ENCODE measurements around the gene FNDC3B. TPM values are rescaled to one million over a fixed set of nuclear protein-coding genes. Genes with fewer than 3 reads are reported as not detected.

FNDC3B gene
- total RNA-seq, 2 donors from 2014 or later = 57.6 to 69.3 TPM

- H3K27me3 ChIP-seq = no peaks in the 10 kb centered on the region
- H3K36me3 ChIP-seq = no peaks in the 10 kb centered on the region
- no peaks in the 10 kb centered on the region for H3K9me3 ChIP-seq
- no peak for DNase-seq (ENCODE audit: low spot score)
- TF ChIP-seq CTCF (IDR thresholded peaks at IDR 0.05) = no peak
- no peak overlapping the region for H3K27ac ChIP-seq
- no peak overlapping the region for H3K4me3 ChIP-seq
- H3K4me1 ChIP-seq = peaks cover 0 to 38% of the 10 kb centered on the region in 2 donors
Observed at GRCh38 chr3:172185907-172186306, 146.5 kb downstream of the FNDC3B start.

- H3K27ac ChIP-seq = no peak overlapping the region
- no peak for DNase-seq (ENCODE audit: low spot score)
- peaks cover 0 to 34% of the 10 kb centered on the region in 2 donors for H3K4me1 ChIP-seq
Observed at GRCh38 chr3:172186607-172187006, 147.2 kb downstream of the FNDC3B start.

GRCh38 chr3:172187511-172187910 is 148.1 kb downstream of the FNDC3B start:
- Histone ChIP-seq H3K9me3 (no peaks in the 10 kb centered on the region), H3K4me3 (no peak overlapping the region), H3K36me3 (no peaks in the 10 kb centered on the region), H3K4me1 (peaks cover 0 to 25% of the 10 kb centered on the region in 2 donors), H3K27ac (no peak overlapping the region), H3K27me3 (no peaks in the 10 kb centered on the region)
- TF ChIP-seq CTCF (IDR thresholded peaks at IDR 0.05) = no peak
- no peak for DNase-seq (ENCODE audit: low spot score)

More at GRCh38 chr3:172186607-172187006, 147.2 kb downstream of the FNDC3B start:
- Histone ChIP-seq H3K36me3 (no peaks in the 10 kb centered on the region), H3K27me3 (no peaks in the 10 kb centered on the region), H3K9me3 (no peaks in the 10 kb centered on the region), H3K4me3 (no peak overlapping the region)
- TF ChIP-seq CTCF (IDR thresholded peaks at IDR 0.05) = no peak

GRCh38 chr3:172188511-172188910 is 149.1 kb downstream of the FNDC3B start:
- Histone ChIP-seq H3K27ac (no peak overlapping the region), H3K36me3 (no peaks in the 10 kb centered on the region), H3K9me3 (no peaks in the 10 kb centered on the region), H3K27me3 (no peaks in the 10 kb centered on the region), H3K4me1 (peaks cover 0 to 19% of the 10 kb centered on the region in 2 donors), H3K4me3 (no peak overlapping the region)
- TF ChIP-seq CTCF (IDR thresholded peaks at IDR 0.05) = no peak
- no peak for DNase-seq (ENCODE audit: low spot score)

GRCh38 chr3:172189213-172189612 is 149.8 kb downstream of the FNDC3B start:
- Histone ChIP-seq H3K9me3 (no peaks in the 10 kb centered on the region), H3K4me3 (no peak overlapping the region), H3K4me1 (peaks cover 0 to 15% of the 10 kb centered on the region in 2 donors), H3K36me3 (no peaks in the 10 kb centered on the region), H3K27ac (no peak overlapping the region), H3K27me3 (no peaks in the 10 kb centered on the region)
- DNase-seq (ENCODE audit: low spot score) = no peak
- TF ChIP-seq CTCF (IDR thresholded peaks at IDR 0.05) = no peak

- Histone ChIP-seq H3K4me1 (peaks cover 0 to 16% of the 10 kb centered on the region in 2 donors), H3K9me3 (no peaks in the 10 kb centered on the region)
- no peak for DNase-seq (ENCODE audit: low spot score)
Observed at GRCh38 chr3:172189987-172190603, 150.7 kb downstream of the FNDC3B start.

More at GRCh38 chr3:172189987-172190603, 150.7 kb downstream of the FNDC3B start:
- Histone ChIP-seq H3K27ac (peak overlapping the region in 1 of 2 donors; percentile 5), H3K36me3 (no peaks in the 10 kb centered on the region), H3K4me3 (no peak overlapping the region), H3K27me3 (no peaks in the 10 kb centered on the region)
- TF ChIP-seq CTCF (IDR thresholded peaks at IDR 0.05) = no peak

Data from right atrium auricular region (tissue), 2 donors.